Upper lobe of right lung (tissue), 1 donor: ENCODE data around the gene CRHR1. TPM values are rescaled to one million over a fixed set of nuclear protein-coding genes. Genes with fewer than 3 reads are reported as not detected.

ENCODE experiments used
- ATAC-seq: fragments of 200-7000 bp; cut with Tn5 transposase; one replicate; pipeline ENCODE4 v1.9.1; 2020; ENCODE audit warnings: mild to moderate bottlenecking, moderate library complexity
- DNase-seq: peaks from one replicate; pipeline ENCODE4 v3.0.0-alpha.2; 2020
- H3K27ac ChIP-seq: fragments of 200-600 bp; one replicate; pipeline ENCODE4 v1.8.0; 2022
- H3K27me3 ChIP-seq: fragments of 200-600 bp; one replicate; pipeline ENCODE4 v1.8.0; 2022; ENCODE audit warnings: mild to moderate bottlenecking
- H3K36me3 ChIP-seq: fragments of 200-600 bp; one replicate; pipeline ENCODE4 v1.8.0; 2022
- H3K4me1 ChIP-seq: fragments of 200-600 bp; one replicate; pipeline ENCODE4 v1.8.0; 2022
- H3K4me3 ChIP-seq: fragments of 200-600 bp; one replicate; pipeline ENCODE4 v1.8.0; 2022; ENCODE audit warnings: mild to moderate bottlenecking
- H3K9me3 ChIP-seq: fragments of 200-600 bp; one replicate; pipeline ENCODE4 v1.8.0; 2022
- CTCF ChIP-seq: fragments of 200-600 bp; IDR thresholded peaks from one replicate; pipeline ENCODE4 v1.8.0; 2022; ENCODE audit warnings: antibody characterized with exemption
- intact Hi-C: fragments of 100-400 bp; cut with DNase I; formaldehyde crosslinking; loops from one replicate; pipeline ENCODE4 v1.11.0; 2022
- total RNA-seq: library from RNA; stranded (reverse); fragmentation: NEBNext Ultra II Directional; extraction: Animal tissue kit (Norgen Biotek cat#: 25700); gene quantifications from one replicate; pipeline ENCODE4 v1.2.1, GENCODE V29; 2021
- donor health status: DM: no; HTN: yes; CAD: no; lungs with severe emphysema.

The CRHR1 gene
- total RNA-seq, 1 donor from 2014 or later = not detected

GRCh38 chr17:45834471-45835396 lies 50.6 kb downstream of the CRHR1 start:
- intact Hi-C loops = loop anchor here (10.0 kb wide), 1 partner anchor 190 kb away; no protein-coding TSS in a partner anchor
- ATAC-seq = no peak

GRCh38 chr17:45835481-45835880 lies 51.4 kb downstream of the CRHR1 start:
- no peaks in the 10 kb centered on the region for H3K36me3 ChIP-seq
- ATAC-seq (no peak), DNase-seq (no peak)
- H3K27me3 ChIP-seq = peaks cover 11% of the 10 kb centered on the region
- no peak overlapping the region for H3K27ac ChIP-seq
- H3K4me3 ChIP-seq = no peak overlapping the region
- H3K9me3 ChIP-seq = no peaks in the 10 kb centered on the region
- TF ChIP-seq CTCF = no peak
- intact Hi-C loops = loop anchor here (10.0 kb wide), 1 partner anchor 191 kb away; no protein-coding TSS in a partner anchor
- no peaks in the 10 kb centered on the region for H3K4me1 ChIP-seq

More at GRCh38 chr17:45834471-45835396, 50.6 kb downstream of the CRHR1 start:
- Histone ChIP-seq H3K27me3 (peaks cover 17% of the 10 kb centered on the region), H3K4me3 (no peak overlapping the region), H3K9me3 (no peaks in the 10 kb centered on the region), H3K27ac (no peak overlapping the region), H3K36me3 (no peaks in the 10 kb centered on the region), H3K4me1 (no peaks in the 10 kb centered on the region)
- DNase-seq = no peak
- no peak for TF ChIP-seq CTCF

- intact Hi-C loops = loop anchor here (10.0 kb wide), 1 partner anchor 192 kb away; no protein-coding TSS in a partner anchor
- Histone ChIP-seq H3K4me3 (no peak overlapping the region), H3K36me3 (no peaks in the 10 kb centered on the region), H3K9me3 (no peaks in the 10 kb centered on the region), H3K4me1 (no peaks in the 10 kb centered on the region), H3K27ac (no peak overlapping the region), H3K27me3 (peaks cover 6% of the 10 kb centered on the region)
- no peak for TF ChIP-seq CTCF
- no peak for DNase-seq
- no peak for ATAC-seq
Measured at GRCh38 chr17:45836047-45837044, 52.2 kb downstream of the CRHR1 start.

- Histone ChIP-seq H3K27me3 (peaks cover 6% of the 10 kb centered on the region), H3K36me3 (no peaks in the 10 kb centered on the region), H3K4me1 (no peaks in the 10 kb centered on the region), H3K27ac (no peak overlapping the region), H3K4me3 (no peak overlapping the region), H3K9me3 (no peaks in the 10 kb centered on the region)
- no peak for TF ChIP-seq CTCF
- DNase-seq (no peak), ATAC-seq (no peak)
- intact Hi-C loops = loop anchor here (10.0 kb wide), 1 partner anchor 192 kb away; no protein-coding TSS in a partner anchor
Measured at GRCh38 chr17:45837187-45837586, 53.1 kb downstream of the CRHR1 start.

- Histone ChIP-seq H3K4me1 (no peaks in the 10 kb centered on the region), H3K36me3 (no peaks in the 10 kb centered on the region), H3K27me3 (peaks cover 2% of the 10 kb centered on the region), H3K4me3 (no peak overlapping the region), H3K27ac (no peak overlapping the region), H3K9me3 (no peaks in the 10 kb centered on the region)
- ATAC-seq = no peak
- no peak for DNase-seq
- TF ChIP-seq CTCF = no peak
- intact Hi-C loops = loop anchor here (10.0 kb wide), 1 partner anchor 193 kb away; no protein-coding TSS in a partner anchor
Measured at GRCh38 chr17:45837603-45838002, 53.5 kb downstream of the CRHR1 start.
